CD14-positive monocyte (primary cell): Measurements from ENCODE around the gene KIRREL3. TPM values are rescaled to one million over a fixed set of nuclear protein-coding genes. Genes with fewer than 3 reads are reported as not detected.

ENCODE experiments used
- DNase-seq, 3 donors: peaks; one replicate each; pipeline ENCODE4 v3.0.0-alpha.2; 2011 to 2022
- H2AFZ ChIP-seq: 2 replicates; pipeline ENCODE4 v1.6.0; 2012; ENCODE audit warnings: mild to moderate bottlenecking, low read depth, low read length, inconsistent platforms; ENCODE audit not compliant: insufficient read depth, poor library complexity, severe bottlenecking
- H3K27ac ChIP-seq, 2 donors: 1 replicate in 1 of 2; 2 replicates in 1 of 2; pipeline ENCODE4 v1.5.1; 2012 to 2013; ENCODE audit warnings: low read length in 2 of 2, control low read depth in 1 of 2, inconsistent platforms in 1 of 2, low read depth in 1 of 2, mild to moderate bottlenecking in 1 of 2
- H3K27me3 ChIP-seq, 2 donors: one replicate each; pipeline versions ENCODE4 v1.6.0 to v1.6.1; 2011 to 2013; ENCODE audit warnings: low read length in 2 of 2; ENCODE audit not compliant: control insufficient read depth in 2 of 2, insufficient read depth in 2 of 2
- H3K36me3 ChIP-seq, 2 donors: replicated peaks in 1 of 2; 1 replicate in 1 of 2; 2 replicates in 1 of 2; pipeline versions ENCODE4 v1.5.1 to v1.6.1; 2012 to 2013; ENCODE audit warnings: low read length in 2 of 2, control low read depth in 1 of 2, inconsistent platforms in 1 of 2, mild to moderate bottlenecking in 1 of 2; ENCODE audit not compliant: insufficient read depth in 2 of 2, control insufficient read depth in 1 of 2
- H3K4me1 ChIP-seq, 2 donors: 1 replicate in 1 of 2; 2 replicates in 1 of 2; pipeline versions ENCODE4 v1.5.1 to v1.6.1; 2012 to 2013; ENCODE audit warnings: low read length in 2 of 2, control low read depth in 1 of 2, inconsistent platforms in 1 of 2, mild to moderate bottlenecking in 1 of 2, moderate library complexity in 1 of 2; ENCODE audit not compliant: insufficient read depth in 2 of 2, control insufficient read depth in 1 of 2
- H3K4me2 ChIP-seq: replicated peaks from 2 replicates; pipeline ENCODE3; 2012; ENCODE audit warnings: low read length, moderate library complexity, mild to moderate bottlenecking; ENCODE audit not compliant: poor library complexity, severe bottlenecking; ENCODE audit errors: extremely low read depth
- H3K4me3 ChIP-seq, 3 experiments: fragments of 200-600 bp in 1 of 3; sonication (generic) in 1 of 3; replicated peaks in 1 of 3; 1 replicate in 2 of 3; 2 replicates in 1 of 3; pipeline ENCODE4 v1.5.1; 2011 to 2013; ENCODE audit warnings: low read length in 3 of 3, mild to moderate bottlenecking in 3 of 3, control low read depth in 2 of 3, low read depth in 2 of 3, inconsistent platforms in 1 of 3, moderate library complexity in 1 of 3
- H3K79me2 ChIP-seq: 2 replicates; pipeline ENCODE4 v1.6.0; 2012; ENCODE audit warnings: mild to moderate bottlenecking, control low read depth, inconsistent platforms, low read length, moderate library complexity; ENCODE audit not compliant: insufficient read depth
- H3K9ac ChIP-seq: 2 replicates; pipeline ENCODE4 v1.6.0; 2017; ENCODE audit warnings: low read length, mild to moderate bottlenecking; ENCODE audit not compliant: insufficient read depth, poor library complexity, severe bottlenecking
- H3K9me3 ChIP-seq, 2 donors: replicated peaks in 1 of 2; 1 replicate in 1 of 2; 2 replicates in 1 of 2; pipeline versions ENCODE4 v1.5.1 to v1.6.1; 2012 to 2013; ENCODE audit warnings: low read length in 2 of 2, control low read depth in 1 of 2; ENCODE audit not compliant: control insufficient read depth in 1 of 2, insufficient read depth in 1 of 2
- H4K20me1 ChIP-seq: 2 replicates; pipeline ENCODE4 v1.6.0; 2012; ENCODE audit warnings: mild to moderate bottlenecking, low read length, control low read depth, moderate library complexity; ENCODE audit not compliant: insufficient read depth
- H3K27ac Mint-ChIP-seq, 7 donors: one replicate each; pipeline ENCODE4 v1.8.0; 2020; ENCODE audit warnings: mild to moderate bottlenecking in 7 of 7, mixed read lengths in 7 of 7, moderate library complexity in 6 of 7, inconsistent platforms in 2 of 7
- H3K27me3 Mint-ChIP-seq, 3 donors: one replicate each; pipeline ENCODE4 v1.8.0; 2021 to 2022; ENCODE audit warnings: low read depth in 3 of 3, mild to moderate bottlenecking in 3 of 3, mixed read lengths in 3 of 3, moderate library complexity in 3 of 3, inconsistent platforms in 1 of 3
- H3K36me3 Mint-ChIP-seq, 2 donors: one replicate each; pipeline ENCODE4 v1.8.0; 2020; ENCODE audit warnings: mixed read lengths in 2 of 2, inconsistent platforms in 1 of 2, mild to moderate bottlenecking in 1 of 2
- H3K4me1 Mint-ChIP-seq: one replicate; pipeline ENCODE4 v1.8.0; 2020; ENCODE audit warnings: mild to moderate bottlenecking, mixed read lengths
- H3K4me3 Mint-ChIP-seq, 2 donors: one replicate each; pipeline ENCODE4 v1.8.0; 2020; ENCODE audit warnings: mild to moderate bottlenecking in 2 of 2, mixed read lengths in 2 of 2, moderate library complexity in 1 of 2
- H3K9me3 Mint-ChIP-seq, 7 donors: one replicate each; pipeline ENCODE4 v1.8.0; 2020 to 2022; ENCODE audit warnings: mixed read lengths in 7 of 7, mild to moderate bottlenecking in 6 of 7, moderate library complexity in 6 of 7, inconsistent platforms in 2 of 7
- WGBS: methylation state at CpG from one replicate; pipeline ENCODE4 v1.1.5; 2013; ENCODE audit warnings: missing lambda C conversion rate; ENCODE audit not compliant: insufficient coverage; 5-methylcytosine and 5-hydroxymethylcytosine counted together
- intact Hi-C, 2 donors: fragments of 100-400 bp; cut with micrococcal nuclease; formaldehyde crosslinking; loops; one replicate each; pipeline versions ENCODE4 v1.15.0 to v1.15.1; 2023
- polyA plus RNA-seq, 3 donors: library from polyadenylated mRNA; depleted of rRNA in 1 of 3; unstranded in 2 of 3; stranded (reverse) in 1 of 3; fragments of 300-500 nt in 2 of 3; fragments of >200 nt in 1 of 3; fragmentation: Illumina TruSeq in 2 of 3; gene quantifications; 1 replicate in 2 of 3; 2 replicates in 1 of 3; pipeline ENCODE4 v1.2.3, GENCODE V29; 2012 to 2021
- TF ChIP-seq, protein P1 (sequence below): fragments of 200-600 bp; IDR thresholded peaks from one replicate; pipeline ENCODE4 v1.8.0; 2022; ENCODE audit warnings: antibody characterized with exemption, mild to moderate bottlenecking

Gene KIRREL3
- polyA plus RNA-seq, 3 donors, result not detected

DNA sequence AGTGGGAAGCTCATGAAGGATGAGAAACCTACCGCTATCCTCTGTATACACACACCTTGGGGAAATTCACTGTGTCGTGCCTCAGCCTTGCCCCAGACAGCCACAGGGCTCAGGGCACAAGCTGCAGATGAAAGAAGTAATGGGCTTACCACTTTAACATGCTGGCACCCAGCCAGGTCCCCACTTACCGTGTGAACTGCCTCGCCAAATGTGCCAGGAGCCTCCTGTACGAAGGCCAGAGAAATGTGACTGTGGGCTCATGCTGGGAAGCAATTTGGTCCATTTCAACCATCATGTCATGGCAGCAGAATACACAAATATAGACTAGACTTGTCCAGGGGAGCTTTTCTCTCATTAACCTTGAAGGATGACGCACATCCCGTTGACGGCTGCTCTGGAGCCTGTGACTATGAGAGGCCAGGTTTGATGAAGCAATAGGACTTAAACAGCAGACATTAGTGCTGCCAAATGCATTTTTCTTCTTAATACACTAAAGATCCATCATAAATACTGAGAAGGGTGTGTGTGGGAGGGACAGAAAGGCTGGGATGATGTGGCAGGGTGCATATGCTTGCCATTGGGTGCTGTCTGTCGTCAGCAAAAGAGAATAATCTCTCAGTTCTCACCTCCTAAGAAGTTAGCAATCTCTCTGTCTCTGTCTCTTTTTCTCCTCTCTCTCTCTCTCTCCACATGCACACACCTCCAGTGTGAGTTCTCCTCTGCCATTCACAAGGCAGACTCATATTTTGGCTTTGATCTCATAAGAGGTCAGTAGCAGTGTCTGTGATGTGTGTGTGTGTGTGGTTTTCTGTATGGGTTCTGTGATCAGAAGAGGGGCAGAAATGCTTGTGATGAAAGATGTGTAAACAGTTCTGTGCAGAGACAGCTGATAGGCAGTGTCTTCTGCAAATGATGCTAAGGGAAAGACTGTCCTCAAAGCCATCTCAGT lies 142.4 kb downstream of the KIRREL3 start:
- intact Hi-C loops, result no loop called here
- Histone ChIP-seq H3K36me3 (no peaks in the 10 kb centered on the region), H3K79me2 (no peaks in the 10 kb centered on the region), H3K9me3 (no peaks in the 10 kb centered on the region), H3K9ac (no peak overlapping the region), H4K20me1 (no peaks in the 10 kb centered on the region), H3K4me3 (no peak overlapping the region), H3K4me2 (no peak overlapping the region), H3K4me1 (no peaks in the 10 kb centered on the region), H3K27me3 (no peaks in the 10 kb centered on the region), H2AFZ (no peak overlapping the region), H3K27ac (no peak overlapping the region)
- H3K4me1 Mint-ChIP-seq, result no peaks in the 10 kb centered on the region
- TF ChIP-seq, protein P1, sequence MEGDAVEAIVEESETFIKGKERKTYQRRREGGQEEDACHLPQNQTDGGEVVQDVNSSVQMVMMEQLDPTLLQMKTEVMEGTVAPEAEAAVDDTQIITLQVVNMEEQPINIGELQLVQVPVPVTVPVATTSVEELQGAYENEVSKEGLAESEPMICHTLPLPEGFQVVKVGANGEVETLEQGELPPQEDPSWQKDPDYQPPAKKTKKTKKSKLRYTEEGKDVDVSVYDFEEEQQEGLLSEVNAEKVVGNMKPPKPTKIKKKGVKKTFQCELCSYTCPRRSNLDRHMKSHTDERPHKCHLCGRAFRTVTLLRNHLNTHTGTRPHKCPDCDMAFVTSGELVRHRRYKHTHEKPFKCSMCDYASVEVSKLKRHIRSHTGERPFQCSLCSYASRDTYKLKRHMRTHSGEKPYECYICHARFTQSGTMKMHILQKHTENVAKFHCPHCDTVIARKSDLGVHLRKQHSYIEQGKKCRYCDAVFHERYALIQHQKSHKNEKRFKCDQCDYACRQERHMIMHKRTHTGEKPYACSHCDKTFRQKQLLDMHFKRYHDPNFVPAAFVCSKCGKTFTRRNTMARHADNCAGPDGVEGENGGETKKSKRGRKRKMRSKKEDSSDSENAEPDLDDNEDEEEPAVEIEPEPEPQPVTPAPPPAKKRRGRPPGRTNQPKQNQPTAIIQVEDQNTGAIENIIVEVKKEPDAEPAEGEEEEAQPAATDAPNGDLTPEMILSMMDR, result no peak
- no peak overlapping the region for H3K4me3 Mint-ChIP-seq
- H3K27ac Mint-ChIP-seq, result no peak overlapping the region
- peaks cover 0 to 2% (median 0%) of the 10 kb centered on the region in 7 donors for H3K9me3 Mint-ChIP-seq
- peaks cover 0 to 5% (median 3%) of the 10 kb centered on the region in 3 donors for H3K27me3 Mint-ChIP-seq
- H3K36me3 Mint-ChIP-seq, result no peaks in the 10 kb centered on the region
- no peak for DNase-seq
- 95% methylated on average over 4 of the region's 9 CpGs for WGBS

DNA sequence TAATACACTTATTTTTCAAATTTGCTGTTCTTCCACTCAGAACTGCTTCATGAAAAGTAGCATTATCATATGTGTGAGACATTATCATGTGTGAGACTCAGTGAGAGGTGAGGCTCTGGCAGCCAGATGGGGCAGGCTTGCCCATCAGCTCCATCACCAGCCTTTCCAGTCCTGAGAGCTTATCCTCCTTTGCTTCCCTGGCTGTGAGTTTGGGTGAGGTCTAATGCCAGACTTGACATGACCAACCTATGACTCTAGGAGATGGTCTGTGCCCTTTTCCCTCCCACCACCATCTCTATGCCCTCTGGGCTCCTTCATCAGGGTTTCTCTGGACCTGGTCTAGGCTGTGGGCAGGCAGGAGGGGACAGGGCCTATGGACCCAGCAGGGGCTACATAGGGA lies 145.0 kb downstream of the KIRREL3 start:
- Histone ChIP-seq H3K4me1 (no peaks in the 10 kb centered on the region), H3K9ac (no peak overlapping the region), H3K4me3 (no peak overlapping the region), H3K4me2 (no peak overlapping the region), H3K27me3 (no peaks in the 10 kb centered on the region), H3K79me2 (no peaks in the 10 kb centered on the region), H4K20me1 (no peaks in the 10 kb centered on the region), H3K36me3 (no peaks in the 10 kb centered on the region), H3K27ac (no peak overlapping the region), H3K9me3 (no peaks in the 10 kb centered on the region), H2AFZ (no peak overlapping the region)
- no peak for DNase-seq
- H3K27me3 Mint-ChIP-seq, result peaks cover 2 to 5% (median 3%) of the 10 kb centered on the region in 3 donors
- H3K4me3 Mint-ChIP-seq, result peak overlapping the region in 1 of 2 donors; percentile 9
- intact Hi-C loops, result no loop called here
- H3K36me3 Mint-ChIP-seq, result no peaks in the 10 kb centered on the region
- no peak overlapping the region for H3K27ac Mint-ChIP-seq
- no peaks in the 10 kb centered on the region for H3K4me1 Mint-ChIP-seq
- TF ChIP-seq, protein P1, result no peak
- H3K9me3 Mint-ChIP-seq, result peaks cover 0 to 3% (median 0%) of the 10 kb centered on the region in 7 donors
